H1 (cell line): ENCODE measurements around the gene RADX. TPM values are rescaled to one million over a fixed set of nuclear protein-coding genes. Genes with fewer than 3 reads are reported as not detected.

ENCODE experiments used
- CTCF ChIA-PET: fragments of 300-600 bp; sonication (Branson Sonifier 250); formaldehyde crosslinking; loops from one replicate; lab custom pipeline; 2021; ENCODE audit not compliant: partially characterized antibody; lab: Charles Lee
- POLR2A ChIA-PET: fragments of 300-600 bp; sonication (Branson Sonifier 250); formaldehyde crosslinking; loops from one replicate; lab custom pipeline; 2021; ENCODE audit warnings: inconsistent platforms; ENCODE audit not compliant: partially characterized antibody; lab: Charles Lee
- DNase-seq, 2 experiments: peaks; one replicate each; pipeline versions ENCODE4 v3.0.0 to v3.0.0-alpha.2; 2010 to 2022; ENCODE audit warnings: low spot score in 2 of 2, low read depth in 1 of 2, mixed read lengths in 1 of 2
- FAIRE-seq: peaks from 2 replicates; lab custom pipeline; 2011; peaks lifted over from hg19 to GRCh38; lab: Jason Lieb, UNC
- H2AFZ ChIP-seq: 2 replicates; pipeline ENCODE4 v1.8.1; 2012; ENCODE audit warnings: low read length, inconsistent platforms
- H2AK5ac ChIP-seq: 2 replicates; pipeline ENCODE4 v1.6.1; 2013; ENCODE audit warnings: low read depth, low read length
- H2BK120ac ChIP-seq: replicated peaks from 2 replicates; pipeline ENCODE3; 2013; ENCODE audit warnings: low read depth, low read length, inconsistent platforms
- H2BK12ac ChIP-seq: 2 replicates; pipeline ENCODE4 v1.6.1; 2013; ENCODE audit warnings: low read depth, low read length
- H2BK15ac ChIP-seq: 2 replicates; pipeline ENCODE4 v1.6.1; 2013; ENCODE audit warnings: low read length
- H2BK20ac ChIP-seq: 2 replicates; pipeline ENCODE4 v1.6.1; 2013; ENCODE audit warnings: low read length
- H2BK5ac ChIP-seq: 2 replicates; pipeline ENCODE4 v1.6.1; 2013; ENCODE audit warnings: low read depth, low read length
- H3K14ac ChIP-seq: 2 replicates; pipeline ENCODE4 v1.6.1; 2013; ENCODE audit warnings: inconsistent platforms; ENCODE audit not compliant: insufficient read length
- H3K18ac ChIP-seq: 2 replicates; pipeline ENCODE4 v1.6.1; 2013; ENCODE audit warnings: low read length; ENCODE audit errors: extremely low read depth
- H3K23ac ChIP-seq: 2 replicates; pipeline ENCODE4 v1.6.1; 2013; ENCODE audit warnings: inconsistent platforms; ENCODE audit not compliant: insufficient read length
- H3K23me2 ChIP-seq: 2 replicates; pipeline ENCODE4 v1.6.1; 2013; ENCODE audit warnings: low read depth, low read length
- H3K27ac ChIP-seq: 2 replicates; pipeline ENCODE4 v1.6.1; 2011; ENCODE audit warnings: low read depth, low read length, inconsistent platforms
- H3K27me3 ChIP-seq, 4 experiments: replicated peaks in 1 of 4; 1 replicate in 1 of 4; 2 replicates in 3 of 4; pipeline versions ENCODE4 v1.6.1 to v1.8.1; 2011 to 2013; ENCODE audit warnings: low read length in 3 of 4, mild to moderate bottlenecking in 3 of 4, inconsistent platforms in 2 of 4, mixed read lengths in 2 of 4, moderate library complexity in 1 of 4; ENCODE audit not compliant: control insufficient read depth in 3 of 4, insufficient read depth in 3 of 4; ENCODE audit errors: extremely low read depth in 1 of 4
- H3K36me3 ChIP-seq, 4 experiments: 2 replicates each; pipeline versions ENCODE4 v1.6.1 to v1.8.1; 2011 to 2013; ENCODE audit warnings: mild to moderate bottlenecking in 4 of 4, low read length in 3 of 4, moderate library complexity in 2 of 4, control low read depth in 1 of 4, inconsistent platforms in 1 of 4; ENCODE audit not compliant: insufficient read depth in 4 of 4, control insufficient read depth in 2 of 4
- H3K4ac ChIP-seq: replicated peaks from 2 replicates; pipeline ENCODE3; 2013; ENCODE audit warnings: low read length, low read depth, mixed read lengths, inconsistent platforms; ENCODE audit not compliant: insufficient read length
- H3K4me1 ChIP-seq, 4 experiments: replicated peaks in 1 of 4; 1 replicate in 1 of 4; 2 replicates in 3 of 4; pipeline versions ENCODE4 v1.6.1 to v1.8.1; 2011 to 2013; ENCODE audit warnings: low read length in 3 of 4, inconsistent platforms in 2 of 4, mixed read lengths in 1 of 4; ENCODE audit not compliant: insufficient read depth in 4 of 4, control insufficient read depth in 3 of 4
- H3K4me2 ChIP-seq, 2 experiments: 2 replicates each; pipeline versions ENCODE4 v1.6.1 to v1.8.1; 2011 to 2013; ENCODE audit warnings: low read depth in 2 of 2, low read length in 2 of 2, control low read depth in 1 of 2, inconsistent platforms in 1 of 2, mild to moderate bottlenecking in 1 of 2; ENCODE audit not compliant: insufficient read depth in 1 of 2
- H3K4me3 ChIP-seq, 4 experiments: fragments of 200-600, 300-600 bp in 1 of 4; sonication (generic), shearing (Covaris generic), sonication (Bioruptor Twin) in 1 of 4; 2 replicates each; pipeline versions ENCODE4 v1.5.1 to v1.8.1; 2011 to 2016; ENCODE audit warnings: low read length in 4 of 4, low read depth in 3 of 4, control low read depth in 2 of 4, inconsistent platforms in 2 of 4, mild to moderate bottlenecking in 2 of 4, mixed read lengths in 1 of 4, moderate library complexity in 1 of 4; ENCODE audit not compliant: insufficient read depth in 2 of 4; ENCODE audit errors: extremely low read depth in 1 of 4
- H3K56ac ChIP-seq: replicated peaks from 2 replicates; pipeline ENCODE3; 2013; ENCODE audit warnings: low read depth, mild to moderate bottlenecking, mixed read lengths, low read length, inconsistent platforms; ENCODE audit not compliant: insufficient read length
- H3K79me1 ChIP-seq: 2 replicates; pipeline ENCODE4 v1.6.1; 2013; ENCODE audit warnings: low read depth, low read length, control low read depth
- H3K79me2 ChIP-seq, 2 experiments: 2 replicates each; pipeline versions ENCODE4 v1.6.1 to v1.8.1; 2012 to 2013; ENCODE audit warnings: low read length in 2 of 2, mild to moderate bottlenecking in 2 of 2, inconsistent platforms in 1 of 2; ENCODE audit not compliant: insufficient read depth in 2 of 2, control insufficient read depth in 1 of 2
- H3K9ac ChIP-seq, 4 experiments: replicated peaks in 1 of 4; 1 replicate in 1 of 4; 2 replicates in 3 of 4; pipeline versions ENCODE4 v1.6.1 to v1.8.1; 2011 to 2013; ENCODE audit warnings: low read depth in 3 of 4, low read length in 3 of 4, control low read depth in 2 of 4, mild to moderate bottlenecking in 2 of 4, moderate library complexity in 2 of 4, inconsistent platforms in 1 of 4; ENCODE audit errors: extremely low read depth in 1 of 4
- H3K9me3 ChIP-seq, 2 experiments: 2 replicates each; pipeline versions ENCODE4 v1.6.1 to v1.8.1; 2012 to 2013; ENCODE audit warnings: mild to moderate bottlenecking in 2 of 2, moderate library complexity in 2 of 2, control low read depth in 1 of 2, inconsistent platforms in 1 of 2, low read depth in 1 of 2, low read length in 1 of 2, mixed read lengths in 1 of 2; ENCODE audit not compliant: insufficient read depth in 2 of 2
- H4K20me1 ChIP-seq, 2 experiments: replicated peaks in 1 of 2; 2 replicates each; pipeline versions ENCODE3 to v1.8.1; 2011 to 2013; ENCODE audit warnings: inconsistent platforms in 2 of 2, low read length in 2 of 2, mild to moderate bottlenecking in 1 of 2; ENCODE audit not compliant: insufficient read depth in 2 of 2, control insufficient read depth in 1 of 2
- H4K5ac ChIP-seq: 2 replicates; pipeline ENCODE4 v1.6.1; 2013; ENCODE audit warnings: low read length, low read depth, mixed read lengths, inconsistent platforms; ENCODE audit not compliant: insufficient read length
- H4K8ac ChIP-seq: 2 replicates; pipeline ENCODE4 v1.8.0; 2013; ENCODE audit warnings: mild to moderate bottlenecking, moderate library complexity, low read length, inconsistent platforms; ENCODE audit not compliant: insufficient read depth; ENCODE audit errors: extremely low read depth
- H4K91ac ChIP-seq: replicated peaks from 2 replicates; pipeline ENCODE3; 2013; ENCODE audit warnings: low read length, mixed read lengths, inconsistent platforms; ENCODE audit not compliant: insufficient read length
- E2F6 ChIP-seq: IDR thresholded peaks from 2 replicates; pipeline ENCODE4 v1.6.1; 2012; ENCODE audit warnings: inconsistent platforms
- EGR1 ChIP-seq: IDR thresholded peaks from 2 replicates; pipeline ENCODE4 v1.6.1; 2011; ENCODE audit warnings: low read depth, low read length, borderline replicate concordance
- MAX ChIP-seq: IDR thresholded peaks from 2 replicates; pipeline ENCODE4 v1.6.1; 2012; ENCODE audit warnings: inconsistent platforms
- SIRT6 ChIP-seq: IDR thresholded peaks from one replicate; pipeline ENCODE4 v1.7.1; 2012; ENCODE audit warnings: low read length, inconsistent platforms
- WGBS, 2 experiments: shearing (Covaris generic) in 1 of 2; methylation state at CpG; one replicate each; pipeline versions ENCODE4 v1.1.6 to v1.1.7; 2013 to 2015; ENCODE audit warnings: low lambda C conversion rate in 2 of 2, mixed read lengths in 2 of 2, inconsistent platforms in 1 of 2, low coverage in 1 of 2, missing lambda C conversion rate in 1 of 2; ENCODE audit not compliant: insufficient replicate concordance in 2 of 2, insufficient coverage in 1 of 2, insufficient read length in 1 of 2; ENCODE audit errors: extremely low coverage in 1 of 2, missing lambda C conversion rate in 1 of 2; 5-methylcytosine and 5-hydroxymethylcytosine counted together
- polyA plus RNA-seq, 7 experiments: library from polyadenylated mRNA; depleted of rRNA in 3 of 7; stranded (reverse) in 5 of 7; unstranded in 2 of 7; fragments of >200 nt in 5 of 7; fragments of 200-250 nt in 2 of 7; gene quantifications; 1 replicate in 5 of 7; 2 replicates in 1 of 7; 4 replicates in 1 of 7; pipeline versions ENCODE4 v1.2.1 to v1.2.3, GENCODE V29; 2011 to 2013; ENCODE audit warnings: missing spikeins in 2 of 7, mixed read lengths in 2 of 7
- total RNA-seq: library from RNA; stranded (reverse); fragmentation: NEBNext Ultra II Directional; extraction: Animal tissue kit (Norgen Biotek cat#: 25700); gene quantifications from 2 replicates; pipeline ENCODE4 v1.2.1, GENCODE V29; 2021

Gene RADX
- total and polyA plus RNA-seq, 2 of the 8 experiments (the other 6 are each of a cell fraction or from before 2014, with no cell fraction given) = 1.7 to 4.5 TPM

DNA sequence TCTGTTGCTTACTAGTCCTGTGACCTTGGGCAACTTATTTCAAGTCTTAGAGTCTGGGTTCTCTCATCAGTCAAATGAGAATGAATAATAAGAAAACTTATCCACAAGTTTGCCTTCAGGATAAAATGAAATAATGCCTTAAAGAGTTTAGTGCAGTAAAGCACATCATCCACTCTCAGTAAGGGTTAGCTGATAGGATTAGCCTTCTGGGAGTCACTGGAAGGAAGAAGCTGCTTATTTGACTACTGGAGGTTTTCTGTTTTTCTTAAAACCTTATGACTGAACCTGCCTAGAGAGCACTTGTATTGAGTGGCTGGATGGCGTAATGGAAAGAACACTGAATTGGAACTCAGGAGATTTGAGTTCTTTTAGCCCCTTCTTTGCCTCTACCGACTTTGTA lies 116.6 kb downstream of the RADX start:
- peaks cover 12% of the 10 kb centered on the region; the same call in 1 of the 2 replicates for H3K23me2 ChIP-seq
- TF ChIP-seq SIRT6 (no peak), EGR1 (no peak), E2F6 (no peak), MAX (no peak)
- no peaks in the 10 kb centered on the region for H4K20me1 ChIP-seq
- H3K27me3 ChIP-seq = peaks cover 1 to 24% (median 11%) of the 10 kb centered on the region in 4 experiments; a peak in 6 of 7 replicates
- no peak overlapping the region for H3K14ac ChIP-seq
- no peaks in the 10 kb centered on the region for H3K36me3 ChIP-seq
- ChIA-PET CTCF (interaction anchor here (0.7 kb wide), 1 partner anchor 322 kb away, joined by 4 read pairs; no protein-coding TSS in a partner anchor), POLR2A (no interaction called here)
- H3K23ac ChIP-seq = no peak overlapping the region
- no peak overlapping the region; a peak in 1 of 4 replicates for H3K4me2 ChIP-seq
- H3K9me3 ChIP-seq = no peaks in the 10 kb centered on the region
- H3K4me1 ChIP-seq = peaks cover 0 to 2% (median 0%) of the 10 kb centered on the region in 4 experiments; a peak in 1 of 7 replicates
- H3K56ac ChIP-seq = no peak overlapping the region
- DNase-seq (no peak), FAIRE-seq (no peak)
- H2AFZ ChIP-seq = no peak overlapping the region
- WGBS, 2 experiments = 97% methylated on average over 2 of the region's 2 CpGs; no CpG with 5 or more reads in 1 of the 2 experiments
- no peaks in the 10 kb centered on the region for H3K79me1 ChIP-seq
- H2BK5ac ChIP-seq = no peak overlapping the region
- no peak overlapping the region for H4K91ac ChIP-seq
- no peaks in the 10 kb centered on the region for H3K79me2 ChIP-seq
- H2BK12ac ChIP-seq = no peak overlapping the region
- no peak overlapping the region for H3K4ac ChIP-seq
- no peak overlapping the region for H3K18ac ChIP-seq
- H4K5ac ChIP-seq = no peak overlapping the region
- no peak overlapping the region for H3K27ac ChIP-seq
- no peak overlapping the region for H3K4me3 ChIP-seq
- no peak overlapping the region for H2AK5ac ChIP-seq
- no peak overlapping the region for H2BK15ac ChIP-seq
- no peak overlapping the region for H4K8ac ChIP-seq
- H3K9ac ChIP-seq = no peak overlapping the region
- no peak overlapping the region for H2BK120ac ChIP-seq
- H2BK20ac ChIP-seq = no peak overlapping the region
